Activated naive CD8-positive, alpha-beta T cell treated with anti-CD3 and anti-CD28 coated beads, Interleukin-2, amount 10 ng/mL, durations not matched to agents 7 days and 5 days (primary cell): ENCODE data around the gene ZSCAN26. TPM values are rescaled to one million over a fixed set of nuclear protein-coding genes. Genes with fewer than 3 reads are reported as not detected.

Experiments used
- ATAC-seq: fragments of 150-1000 bp; cut with Tn5 transposase; one replicate; pipeline ENCODE4 v1.10.0; 2021; ENCODE audit warnings: low read depth, moderate library complexity
- POLR2A ChIA-PET: fragments of 350-600 bp; sonication (Branson Sonifier 250); formaldehyde crosslinking; loops from one replicate; lab custom pipeline; 2021; ENCODE audit warnings: antibody characterized with exemption; lab: Charles Lee
- DNase-seq: peaks from one replicate; pipeline ENCODE4 v3.0.0; 2021
- H3K27ac Mint-ChIP-seq: one replicate; pipeline ENCODE4 v1.8.0; 2022; ENCODE audit warnings: mild to moderate bottlenecking, mixed read lengths
- H3K27me3 Mint-ChIP-seq: one replicate; pipeline ENCODE4 v1.8.0; 2022; ENCODE audit warnings: mild to moderate bottlenecking, moderate library complexity, mixed read lengths
- H3K36me3 Mint-ChIP-seq: one replicate; pipeline ENCODE4 v1.8.0; 2021; ENCODE audit warnings: mild to moderate bottlenecking, mixed read lengths
- H3K4me1 Mint-ChIP-seq: one replicate; pipeline ENCODE4 v1.8.0; 2021; ENCODE audit warnings: mixed read lengths
- H3K4me3 Mint-ChIP-seq: one replicate; pipeline ENCODE4 v1.8.0; 2022; ENCODE audit warnings: mild to moderate bottlenecking, moderate library complexity, mixed read lengths
- H3K9me3 Mint-ChIP-seq: one replicate; pipeline ENCODE4 v1.8.0; 2021; ENCODE audit warnings: mixed read lengths
- total RNA-seq, 2 experiments: library from RNA; stranded (reverse); gene quantifications; one replicate each; pipeline ENCODE4 v1.2.3, GENCODE V29; 2021

The ZSCAN26 gene
- total RNA-seq, 2 experiments from 2014 or later = 13.1 to 14.5 TPM

- ATAC-seq (no peak), DNase-seq (no peak)
- peaks cover 42% of the 10 kb centered on the region for H3K36me3 Mint-ChIP-seq
- no peak overlapping the region for H3K27ac Mint-ChIP-seq
- H3K9me3 Mint-ChIP-seq = peaks cover 2% of the 10 kb centered on the region
- H3K27me3 Mint-ChIP-seq = no peaks in the 10 kb centered on the region
- H3K4me3 Mint-ChIP-seq = no peak overlapping the region
- H3K4me1 Mint-ChIP-seq = peaks cover 4% of the 10 kb centered on the region
- POLR2A ChIA-PET = no interaction called here
Observed at GRCh38 chr6:28243946-28244345, 23.0 kb upstream of the ZSCAN26 start.

- DNase-seq = no peak
- H3K4me3 Mint-ChIP-seq = no peak overlapping the region
- H3K9me3 Mint-ChIP-seq = no peaks in the 10 kb centered on the region
- H3K36me3 Mint-ChIP-seq = peaks cover 40% of the 10 kb centered on the region
- H3K4me1 Mint-ChIP-seq = peaks cover 14% of the 10 kb centered on the region
- no peak overlapping the region for H3K27ac Mint-ChIP-seq
- POLR2A ChIA-PET = no interaction called here
- no peak for ATAC-seq
- H3K27me3 Mint-ChIP-seq = no peaks in the 10 kb centered on the region
Observed at GRCh38 chr6:28245206-28245941, 21.6 kb upstream of the ZSCAN26 start.

DNA sequence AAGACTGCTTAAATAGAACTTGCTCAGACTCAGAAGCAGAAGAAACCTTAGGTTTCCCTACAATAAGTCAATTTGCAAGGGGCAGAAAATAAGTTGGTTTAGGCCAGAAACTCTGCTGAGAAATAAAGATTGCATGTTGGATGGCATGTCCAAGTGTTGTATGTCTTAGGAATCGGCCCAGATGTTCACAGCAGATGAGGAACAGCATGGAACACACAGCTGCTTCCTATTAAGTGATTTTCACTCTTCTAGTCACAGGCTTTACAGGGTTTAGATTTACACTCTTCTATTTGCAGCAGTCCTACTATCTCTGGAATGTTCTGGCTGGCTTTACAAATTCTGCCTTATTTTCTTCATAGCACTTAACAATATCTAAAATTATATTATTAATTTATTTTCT is 18.0 kb upstream of the ZSCAN26 start:
- H3K27me3 Mint-ChIP-seq = no peaks in the 10 kb centered on the region
- DNase-seq = no peak
- ATAC-seq = no peak
- H3K9me3 Mint-ChIP-seq = no peaks in the 10 kb centered on the region
- H3K36me3 Mint-ChIP-seq = peaks cover 43% of the 10 kb centered on the region
- peaks cover 27% of the 10 kb centered on the region for H3K4me1 Mint-ChIP-seq
- POLR2A ChIA-PET = no interaction called here
- H3K4me3 Mint-ChIP-seq = no peak overlapping the region
- no peak overlapping the region for H3K27ac Mint-ChIP-seq

- Mint-ChIP-seq H3K27ac (no peak overlapping the region), H3K36me3 (peaks cover 29% of the 10 kb centered on the region), H3K27me3 (no peaks in the 10 kb centered on the region), H3K9me3 (no peaks in the 10 kb centered on the region), H3K4me3 (peak overlapping the region; percentile 76), H3K4me1 (peaks cover 27% of the 10 kb centered on the region)
- ATAC-seq (no peak), DNase-seq (no peak)
- POLR2A ChIA-PET = no interaction called here
Observed at GRCh38 chr6:28250747-28251146, 16.2 kb upstream of the ZSCAN26 start.

- peak overlapping the region; percentile 94 for H3K27ac Mint-ChIP-seq
- peaks cover 27% of the 10 kb centered on the region for H3K4me1 Mint-ChIP-seq
- H3K27me3 Mint-ChIP-seq = peaks cover 2% of the 10 kb centered on the region
- H3K36me3 Mint-ChIP-seq = peaks cover 22% of the 10 kb centered on the region
- peak overlapping the region; percentile 91 for H3K4me3 Mint-ChIP-seq
- no peaks in the 10 kb centered on the region for H3K9me3 Mint-ChIP-seq
- peak; percentile 83 for ATAC-seq
- POLR2A ChIA-PET = interaction anchor here (1.0 to 1.8 kb wide), 7 partner anchors 12 to 361 kb away, joined by 3 to 16 read pairs (median 4); partner anchors contain the start of genes PGBD1, ZSCAN12 and ZSCAN26
- DNase-seq = no peak
Observed at GRCh38 chr6:28251661-28252008, 15.3 kb upstream of the ZSCAN26 start.

GRCh38 chr6:28252009-28252975 is 14.7 kb upstream of the ZSCAN26 start, which contains the start of gene ZKSCAN4:
ZKSCAN4 (minus strand) TSS chr6:28252269; CDS start chr6:28251980, 289 bp downstream.
- Mint-ChIP-seq H3K9me3 (no peaks in the 10 kb centered on the region), H3K27me3 (peaks cover 2% of the 10 kb centered on the region), H3K4me3 (peak within 1 kb of the TSS; percentile 91), H3K4me1 (peaks cover 27% of the 10 kb centered on the region), H3K36me3 (peaks cover 18% of the 10 kb centered on the region), H3K27ac (peak within 1 kb of the TSS; percentile 94)
- peak; percentile 66 for DNase-seq
- POLR2A ChIA-PET = interaction anchor here (0.7 to 1.8 kb wide), 12 partner anchors 11 to 445 kb away, joined by 3 to 16 read pairs (median 4); partner anchors contain the start of genes PGBD1, ZKSCAN8, ZSCAN12 and ZSCAN16
- ATAC-seq = peak; percentile 66

- Mint-ChIP-seq H3K4me3 (no peak overlapping the region), H3K27me3 (peaks cover 2% of the 10 kb centered on the region), H3K4me1 (peaks cover 28% of the 10 kb centered on the region), H3K36me3 (peaks cover 12% of the 10 kb centered on the region), H3K27ac (no peak overlapping the region), H3K9me3 (peaks cover 6% of the 10 kb centered on the region)
- POLR2A ChIA-PET = interaction anchor here (1.5 kb wide), 1 partner anchor 13 kb away, joined by 5 read pairs; the partner anchor contains the start of gene ZSCAN26
- DNase-seq (no peak), ATAC-seq (no peak)
Observed at GRCh38 chr6:28254121-28254519, 12.8 kb upstream of the ZSCAN26 start.

DNA sequence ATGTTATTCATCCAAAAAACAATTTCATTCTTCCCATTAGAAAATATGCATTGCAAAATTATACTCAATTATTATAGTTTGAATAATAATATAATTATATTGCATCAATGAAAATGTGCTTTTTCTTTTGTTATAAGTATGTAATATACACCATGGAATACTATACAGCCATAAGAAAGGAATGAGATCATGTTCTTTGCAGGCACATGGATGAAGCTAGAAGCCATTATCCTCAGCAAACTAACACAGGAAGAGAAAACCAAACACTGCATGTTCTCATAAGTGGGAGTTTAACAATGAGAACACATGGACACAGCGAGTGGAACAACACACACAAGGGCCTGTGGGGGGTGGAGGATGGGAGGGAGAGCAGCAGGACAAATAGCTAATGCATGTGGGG is 9.9 kb upstream of the ZSCAN26 start:
- Mint-ChIP-seq H3K4me1 (peaks cover 11% of the 10 kb centered on the region), H3K36me3 (peaks cover 12% of the 10 kb centered on the region), H3K9me3 (peaks cover 11% of the 10 kb centered on the region), H3K27ac (no peak overlapping the region), H3K4me3 (no peak overlapping the region), H3K27me3 (peaks cover 4% of the 10 kb centered on the region)
- ATAC-seq = no peak
- POLR2A ChIA-PET = no interaction called here
- no peak for DNase-seq

- Mint-ChIP-seq H3K27me3 (peaks cover 4% of the 10 kb centered on the region), H3K27ac (peak within 1 kb of the TSS; percentile 72), H3K4me1 (peaks cover 7% of the 10 kb centered on the region), H3K4me3 (peak within 1 kb of the TSS; percentile 53), H3K9me3 (peaks cover 11% of the 10 kb centered on the region), H3K36me3 (peaks cover 12% of the 10 kb centered on the region)
- ATAC-seq = peak; percentile 76
- POLR2A ChIA-PET = no interaction called here
- DNase-seq = peak; percentile 65
Observed at GRCh38 chr6:28258877-28259777, 7.8 kb upstream of the ZSCAN26 start, which contains the start of gene NKAPL. NKAPL (plus strand) TSS chr6:28259297; CDS start chr6:28259372, 75 bp downstream.

DNA sequence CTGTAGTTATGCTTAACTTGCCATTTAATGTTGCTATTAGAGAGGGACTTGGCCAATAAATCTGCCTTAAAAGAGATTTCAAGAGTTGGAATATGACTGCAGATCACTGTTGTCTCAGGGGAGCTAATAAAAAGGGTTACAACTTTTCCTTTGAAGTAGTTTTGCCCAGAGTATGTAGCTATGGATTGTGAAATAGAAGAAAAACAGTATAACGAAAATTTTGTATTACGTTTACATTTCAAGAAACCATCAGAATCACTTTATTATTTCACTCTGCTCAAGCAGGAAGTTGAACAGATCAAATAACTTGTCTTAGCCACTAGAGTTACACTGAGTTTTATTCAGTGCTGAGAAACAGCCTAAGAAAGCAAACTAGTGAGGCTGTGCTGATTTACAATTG is 3.0 kb upstream of the ZSCAN26 start:
- POLR2A ChIA-PET = interaction anchor here (1.0 kb wide), 1 partner anchor 12 kb away, joined by 4 read pairs; the partner anchor contains the start of gene ZKSCAN4

GRCh38 chr6:28264834-28265401 is 2.0 kb upstream of the ZSCAN26 start:
- no peak for DNase-seq
- Mint-ChIP-seq H3K36me3 (no peaks in the 10 kb centered on the region), H3K4me1 (peaks cover 13% of the 10 kb centered on the region), H3K9me3 (peaks cover 3% of the 10 kb centered on the region), H3K27ac (no peak overlapping the region), H3K27me3 (peaks cover 2% of the 10 kb centered on the region), H3K4me3 (no peak overlapping the region)
- POLR2A ChIA-PET = no interaction called here
- no peak for ATAC-seq

More for the DNA sequence above, 3.0 kb upstream of the ZSCAN26 start:
- Mint-ChIP-seq H3K36me3 (peaks cover 3% of the 10 kb centered on the region), H3K27ac (no peak overlapping the region), H3K4me3 (no peak overlapping the region), H3K9me3 (peaks cover 5% of the 10 kb centered on the region), H3K4me1 (peaks cover 14% of the 10 kb centered on the region), H3K27me3 (peaks cover 2% of the 10 kb centered on the region)
- no peak for ATAC-seq
- DNase-seq = no peak

GRCh38 chr6:28266563-28266961 is 381 bp upstream of the ZSCAN26 start:
- no peak overlapping the region for H3K4me3 Mint-ChIP-seq
- H3K36me3 Mint-ChIP-seq = peaks cover 2% of the 10 kb centered on the region
- no peaks in the 10 kb centered on the region for H3K27me3 Mint-ChIP-seq
- H3K27ac Mint-ChIP-seq = no peak overlapping the region
- no peaks in the 10 kb centered on the region for H3K9me3 Mint-ChIP-seq
- peaks cover 15% of the 10 kb centered on the region for H3K4me1 Mint-ChIP-seq
- DNase-seq = no peak
- POLR2A ChIA-PET = interaction anchor here (0.5 to 2.0 kb wide), 14 partner anchors 13 to 428 kb away, joined by 3 to 17 read pairs (median 6); partner anchors contain the start of genes PGBD1, ZKSCAN3, ZKSCAN4 and ZKSCAN8
- ATAC-seq = no peak
